ENCODE data around the gene RPF1.
"Not testable (repeated sequence)": the region's sequence is repeated elsewhere in the genome, so short reads cannot be mapped to it uniquely, and the experiment has no call there.

Gene RPF1

GRCh38 chr1:84489766-84490165, 10.7 kb downstream of the RPF1 start:
- no peak for DNase-seq (ENCODE audit: low read depth, low spot score)
- no peak overlapping the region for H3K27ac ChIP-seq

GRCh38 chr1:84492726-84493125, 13.7 kb downstream of the RPF1 start:
- DNase-seq (ENCODE audit: low read depth, low spot score), result no peak
- no peak overlapping the region for H3K27ac ChIP-seq

GRCh38 chr1:84493747-84494146, 14.7 kb downstream of the RPF1 start:
- no peak for DNase-seq (ENCODE audit: low read depth, low spot score)
- H3K27ac ChIP-seq, result no peak overlapping the region

- no peak overlapping the region for H3K27ac ChIP-seq
- DNase-seq (ENCODE audit: low read depth, low spot score), result no peak
Measured at GRCh38 chr1:84496498-84496897, 17.4 kb downstream of the RPF1 start.

- no peak for DNase-seq (ENCODE audit: low read depth, low spot score)
- H3K27ac ChIP-seq, result no peak overlapping the region
Measured at GRCh38 chr1:84497631-84498275, 18.7 kb downstream of the RPF1 start.

GRCh38 chr1:84502927-84503326, 23.9 kb downstream of the RPF1 start:
- no peak for DNase-seq (ENCODE audit: low read depth, low spot score)
- no peak overlapping the region for H3K27ac ChIP-seq

GRCh38 chr1:84504580-84505492, 25.8 kb downstream of the RPF1 start:
- H3K27ac ChIP-seq, result peak overlapping the region; percentile 91
- no peak for DNase-seq (ENCODE audit: low read depth, low spot score)

- DNase-seq (ENCODE audit: low read depth, low spot score), result no peak
- peak overlapping the region; percentile 91 for H3K27ac ChIP-seq
Measured at GRCh38 chr1:84505493-84506001, 26.5 kb downstream of the RPF1 start.

- peak; percentile 60 for DNase-seq (ENCODE audit: low read depth, low spot score)
- peak within 1 kb of the TSS; percentile 91 for H3K27ac ChIP-seq
Measured at GRCh38 chr1:84506002-84506728, 27.1 kb downstream of the RPF1 start, which contains the start of the genes GNG5 and SPATA1. TSS of gene GNG5 (minus strand) at chr1:84506581. CDS start at chr1:84506091, 490 bp downstream. TSS of gene SPATA1 (plus strand) at chr1:84506386. CDS start at chr1:84516360, 9,974 bp downstream.

GRCh38 chr1:84506729-84507453, 27.8 kb downstream of the RPF1 start:
- peak overlapping the region; percentile 91 for H3K27ac ChIP-seq
- no peak for DNase-seq (ENCODE audit: low read depth, low spot score)

GRCh38 chr1:84507887-84508286, 28.8 kb downstream of the RPF1 start:
- H3K27ac ChIP-seq; DNase-seq (ENCODE audit: low read depth, low spot score): not testable (repeated sequence)

- no peak for DNase-seq (ENCODE audit: low read depth, low spot score)
- H3K27ac ChIP-seq, result no peak overlapping the region
Measured at GRCh38 chr1:84508510-84508909, 29.4 kb downstream of the RPF1 start.

- no peak for DNase-seq (ENCODE audit: low read depth, low spot score)
Measured at GRCh38 chr1:84509029-84509428, 30.0 kb downstream of the RPF1 start.

GRCh38 chr1:84510165-84510564, 31.1 kb downstream of the RPF1 start:
- no peak overlapping the region for H3K27ac ChIP-seq
- no peak for DNase-seq (ENCODE audit: low read depth, low spot score)

More at GRCh38 chr1:84509029-84509428, 30.0 kb downstream of the RPF1 start:
- no peak overlapping the region for H3K27ac ChIP-seq

- DNase-seq (ENCODE audit: low read depth, low spot score), result no peak
- no peak overlapping the region for H3K27ac ChIP-seq
Measured at GRCh38 chr1:84510668-84511067, 31.6 kb downstream of the RPF1 start.

GRCh38 chr1:84524590-84524989, 45.5 kb downstream of the RPF1 start:
- no peak overlapping the region for H3K27ac ChIP-seq
- no peak for DNase-seq (ENCODE audit: low read depth, low spot score)

GRCh38 chr1:84525779-84526178, 46.7 kb downstream of the RPF1 start:
- no peak overlapping the region for H3K27ac ChIP-seq
- DNase-seq (ENCODE audit: low read depth, low spot score), result no peak

GRCh38 chr1:84538599-84538998, 59.5 kb downstream of the RPF1 start:
- no peak for DNase-seq (ENCODE audit: low read depth, low spot score)
- no peak overlapping the region for H3K27ac ChIP-seq

GRCh38 chr1:84539972-84540371, 60.9 kb downstream of the RPF1 start:
- DNase-seq (ENCODE audit: low read depth, low spot score), result peak; percentile 2
- no peak overlapping the region for H3K27ac ChIP-seq

GRCh38 chr1:84540759-84541158, 61.7 kb downstream of the RPF1 start:
- no peak for DNase-seq (ENCODE audit: low read depth, low spot score)
- H3K27ac ChIP-seq, result no peak overlapping the region

Measured in epithelial cell of prostate (primary cell).